Measurements from ENCODE around the gene TOM1. TPM values are rescaled to one million over a fixed set of nuclear protein-coding genes. Genes with fewer than 3 reads are reported as not detected.

The TOM1 gene
- total RNA-seq, 6 donors from 2014 or later: 79.2 to 194 (median 94.6) TPM

DNA sequence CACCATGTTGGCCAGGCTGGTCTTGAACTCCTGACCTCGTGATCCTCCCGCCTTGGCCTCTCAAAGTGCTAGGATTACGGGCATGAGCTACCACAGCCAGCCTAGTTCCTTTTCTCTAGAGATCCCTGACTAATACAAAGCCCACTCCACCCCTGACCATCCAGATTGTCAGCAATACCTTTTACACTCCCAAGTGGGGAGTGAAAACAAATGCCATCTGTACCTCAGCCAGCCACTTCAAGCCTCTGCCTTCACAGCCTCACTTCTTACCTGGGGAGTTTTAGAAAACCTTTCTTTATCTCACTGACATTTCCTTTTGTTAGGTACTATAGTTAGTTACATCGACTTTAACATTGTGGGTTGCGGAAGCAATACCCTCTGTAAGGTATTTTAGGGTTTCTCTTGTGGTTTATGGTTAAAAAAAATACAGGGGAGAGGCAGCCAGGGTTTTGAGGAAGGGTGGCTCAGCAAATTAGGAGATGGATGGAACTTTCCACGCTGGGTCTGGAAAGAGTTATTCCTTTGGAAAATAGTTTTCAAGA lies 8.9 kb downstream of the TOM1 start:
- no peak for ATAC-seq (ENCODE audit: low FRiP score in 2 of 2)
- TF ChIP-seq EP300 (IDR thresholded peaks at IDR 0.05): no peak

DNA sequence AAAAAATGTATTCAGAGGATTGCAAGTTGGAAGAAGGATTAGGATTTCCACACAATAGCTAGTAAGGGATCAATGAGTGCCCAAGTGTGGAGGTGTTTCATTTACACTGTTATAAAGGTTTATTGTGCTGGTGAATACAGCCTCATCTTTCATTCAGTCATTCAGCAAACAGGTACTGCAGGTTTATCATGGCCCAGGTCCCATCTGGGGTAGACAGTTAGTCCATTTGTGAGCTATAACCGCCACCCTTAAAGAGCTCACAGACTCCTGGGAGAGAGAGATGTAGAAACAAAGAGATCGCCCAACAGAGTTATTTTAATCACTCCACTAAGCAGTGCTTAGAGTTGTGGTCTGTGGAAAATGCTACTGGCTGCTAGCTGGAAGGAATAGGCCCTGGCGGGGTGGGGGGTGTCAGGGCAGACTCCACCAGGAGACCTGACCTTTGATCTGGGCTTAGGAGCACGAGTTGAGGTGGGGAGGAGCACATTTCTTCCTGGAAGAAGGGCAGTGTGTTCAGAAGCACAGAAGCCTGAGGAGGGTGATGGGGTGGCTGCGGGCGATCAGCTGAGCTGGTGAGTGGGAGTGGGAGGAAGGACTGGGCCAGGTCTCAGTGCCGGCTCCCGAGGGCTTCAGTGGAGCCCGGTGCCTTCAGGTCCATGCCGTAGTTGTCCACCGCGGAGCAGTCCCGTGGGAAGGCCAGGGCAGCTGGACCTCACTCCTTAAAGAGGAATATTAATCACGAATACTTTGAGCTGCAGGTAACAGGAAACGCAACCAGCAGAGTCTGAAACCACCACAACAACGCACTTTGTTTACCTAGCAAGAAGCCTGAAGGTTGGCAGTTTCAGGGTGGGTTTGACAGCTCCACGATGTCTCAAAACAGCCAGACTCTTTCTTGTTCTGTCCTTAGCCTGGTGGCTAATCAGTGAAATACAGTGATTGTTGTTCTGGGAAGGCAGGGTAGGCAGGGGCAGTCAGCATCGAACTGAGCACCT lies 11.2 kb downstream of the TOM1 start:
- DNase-seq: no peak
- Histone ChIP-seq H3K4me1 (peaks cover 42 to 93% (median 61%) of the 10 kb centered on the region in 4 donors), H3K27me3 (no peaks in the 10 kb centered on the region), H3K4me3 (no peak overlapping the region), H3K9me3 (no peaks in the 10 kb centered on the region), H3K36me3 (peaks cover 0 to 18% (median 4%) of the 10 kb centered on the region in 4 donors), H3K27ac (no peak overlapping the region)
- 82 to 85% methylated on average over 15 to 16 of the region's 18 CpGs for WGBS, 2 donors
- TF ChIP-seq EP300 (IDR thresholded peaks at IDR 0.05) (no peak), POLR2A (IDR thresholded peaks at IDR 0.05) (no peak), POLR2AphosphoS5 (IDR thresholded peaks at IDR 0.05) (no peak)
- TF ChIP-seq, protein P1, sequence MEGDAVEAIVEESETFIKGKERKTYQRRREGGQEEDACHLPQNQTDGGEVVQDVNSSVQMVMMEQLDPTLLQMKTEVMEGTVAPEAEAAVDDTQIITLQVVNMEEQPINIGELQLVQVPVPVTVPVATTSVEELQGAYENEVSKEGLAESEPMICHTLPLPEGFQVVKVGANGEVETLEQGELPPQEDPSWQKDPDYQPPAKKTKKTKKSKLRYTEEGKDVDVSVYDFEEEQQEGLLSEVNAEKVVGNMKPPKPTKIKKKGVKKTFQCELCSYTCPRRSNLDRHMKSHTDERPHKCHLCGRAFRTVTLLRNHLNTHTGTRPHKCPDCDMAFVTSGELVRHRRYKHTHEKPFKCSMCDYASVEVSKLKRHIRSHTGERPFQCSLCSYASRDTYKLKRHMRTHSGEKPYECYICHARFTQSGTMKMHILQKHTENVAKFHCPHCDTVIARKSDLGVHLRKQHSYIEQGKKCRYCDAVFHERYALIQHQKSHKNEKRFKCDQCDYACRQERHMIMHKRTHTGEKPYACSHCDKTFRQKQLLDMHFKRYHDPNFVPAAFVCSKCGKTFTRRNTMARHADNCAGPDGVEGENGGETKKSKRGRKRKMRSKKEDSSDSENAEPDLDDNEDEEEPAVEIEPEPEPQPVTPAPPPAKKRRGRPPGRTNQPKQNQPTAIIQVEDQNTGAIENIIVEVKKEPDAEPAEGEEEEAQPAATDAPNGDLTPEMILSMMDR (IDR thresholded peaks at IDR 0.05): no peak
- ATAC-seq (ENCODE audit: low FRiP score in 2 of 2): no peak

More for the DNA sequence above, 8.9 kb downstream of the TOM1 start:
- Histone ChIP-seq H3K27me3 (no peaks in the 10 kb centered on the region), H3K27ac (peak overlapping the region in 1 of 4 donors; percentile 47), H3K4me1 (peaks cover 36 to 81% (median 52%) of the 10 kb centered on the region in 4 donors), H3K4me3 (no peak overlapping the region), H3K36me3 (peaks cover 0 to 23% (median 0%) of the 10 kb centered on the region in 4 donors), H3K9me3 (no peaks in the 10 kb centered on the region)
- WGBS, 2 donors: 69 to 73% methylated on average over 6 of the region's 6 CpGs
- no peak for DNase-seq

DNA sequence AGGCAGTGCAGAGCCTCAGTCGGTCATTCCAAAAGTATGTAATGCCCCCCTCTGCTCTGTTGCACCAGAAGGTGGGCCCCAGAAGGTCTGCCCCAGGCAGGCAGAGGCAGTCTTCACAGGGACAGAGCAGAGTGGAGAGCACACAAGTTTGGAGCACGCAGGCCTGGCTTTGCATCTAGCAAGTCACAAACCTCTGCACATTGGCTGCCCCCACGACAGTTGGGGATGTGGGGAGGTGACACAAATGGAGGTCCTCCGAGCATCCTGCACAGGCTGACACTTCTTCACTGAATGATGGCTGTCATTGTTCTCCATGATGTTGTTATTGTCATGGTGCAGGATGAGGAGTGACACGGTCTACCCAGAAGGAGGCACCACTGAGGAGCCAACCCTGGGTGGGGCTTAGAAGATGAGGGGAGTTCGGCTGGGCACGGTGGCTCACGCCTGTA lies 11.9 kb downstream of the TOM1 start:
- DNase-seq: no peak
- 90 to 93% methylated on average over 5 to 8 of the region's 8 CpGs for WGBS, 2 donors
- no peak for ATAC-seq (ENCODE audit: low FRiP score in 2 of 2)
- H3K27me3 ChIP-seq: no peaks in the 10 kb centered on the region
- H3K4me3 ChIP-seq: no peak overlapping the region
- peaks cover 42 to 88% (median 55%) of the 10 kb centered on the region in 4 donors for H3K4me1 ChIP-seq
- H3K27ac ChIP-seq: no peak overlapping the region
- H3K36me3 ChIP-seq: peaks cover 0 to 25% (median 4%) of the 10 kb centered on the region in 4 donors
- H3K9me3 ChIP-seq: no peaks in the 10 kb centered on the region
- TF ChIP-seq POLR2A (IDR thresholded peaks at IDR 0.05): no peak
- TF ChIP-seq, protein P1 (IDR thresholded peaks at IDR 0.05): no peak
- no peak for TF ChIP-seq POLR2AphosphoS5 (IDR thresholded peaks at IDR 0.05)
- no peak for TF ChIP-seq EP300 (IDR thresholded peaks at IDR 0.05)

- no peak for ATAC-seq (ENCODE audit: low FRiP score in 2 of 2)
- no peak for DNase-seq
- Histone ChIP-seq H3K9me3 (no peaks in the 10 kb centered on the region), H3K36me3 (peaks cover 0 to 31% (median 6%) of the 10 kb centered on the region in 4 donors), H3K4me3 (no peak overlapping the region), H3K27ac (peak overlapping the region in 3 of 4 donors; percentile 16 to 67 (median 23)), H3K4me1 (peaks cover 35 to 80% (median 49%) of the 10 kb centered on the region in 4 donors), H3K27me3 (no peaks in the 10 kb centered on the region)
- WGBS, 2 donors: 78 to 84% methylated on average over 13 of the region's 13 CpGs
- TF ChIP-seq, protein P1 (IDR thresholded peaks at IDR 0.05): no peak
- TF ChIP-seq POLR2A (IDR thresholded peaks at IDR 0.05) (no peak), EP300 (IDR thresholded peaks at IDR 0.05) (no peak), POLR2AphosphoS5 (IDR thresholded peaks at IDR 0.05) (no peak)
Measured at GRCh38 chr22:35312198-35313059, 12.7 kb downstream of the TOM1 start.

Measured in upper lobe of left lung (tissue), 6 donors.